Testis (tissue), 2 donors: ENCODE data around the gene PSMG4.

Experiments
- CTCF ChIP-seq, 3 experiments: fragments of 450-650 bp in 2 of 3; fragments of 200-600 bp in 1 of 3; sonication (generic) in 1 of 3; IDR thresholded peaks; one replicate each; pipeline ENCODE4 v1.5.1; 2016 to 2019; ENCODE audit warnings: antibody characterized with exemption in 3 of 3, mild to moderate bottlenecking in 2 of 3, moderate library complexity in 1 of 3
- POLR2A ChIP-seq: fragments of 450-650 bp; IDR thresholded peaks from one replicate; pipeline ENCODE4 v1.6.1; 2017; ENCODE audit warnings: antibody characterized with exemption, mild to moderate bottlenecking, moderate library complexity

DNA sequence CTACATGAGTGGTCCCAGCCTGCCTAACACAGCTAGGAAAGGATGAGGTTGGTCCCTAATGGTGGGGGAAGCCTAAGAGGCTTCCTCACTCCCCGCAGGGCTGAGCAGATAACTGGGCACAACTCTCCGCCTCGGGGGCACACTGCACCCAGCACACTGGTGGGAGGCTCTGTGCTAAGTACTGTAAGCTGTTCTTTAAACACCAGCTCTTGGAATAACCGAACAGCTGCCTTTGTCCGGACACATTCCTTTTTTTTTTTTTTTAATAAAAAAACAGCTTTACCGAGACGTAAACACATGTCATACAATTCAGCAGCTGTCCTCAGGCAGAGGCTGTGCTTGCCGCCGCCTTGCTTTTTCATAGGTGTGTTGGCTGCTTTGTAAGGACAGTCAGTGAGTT, 6.9 kb downstream of the PSMG4 start:
- TF ChIP-seq CTCF (IDR thresholded peaks at IDR 0.05) (no peak), POLR2A (no peak)
